ENCODE data around the gene CD300H.

- no peak for TF ChIP-seq CTCF (IDR thresholded peaks at IDR 0.05)
- TF ChIP-seq POLR2AphosphoS5 (IDR thresholded peaks at IDR 0.05) = no peak
Measured at GRCh38 chr17:74578979-74579378, 11.7 kb upstream of the CD300H start.
